PC-9 (cell line): ENCODE results near the gene SV2A. TPM values are rescaled to one million over a fixed set of nuclear protein-coding genes. Genes with fewer than 3 reads are reported as not detected.

Source experiments
- BruUV-seq: library from RNA; stranded (reverse); fragments of 400-500 nt; replicated peaks from 2 replicates; lab custom pipeline; 2021; lab: Mats Ljungman, UMichigan
- CTCF ChIA-PET: fragments of 300-600 bp; sonication (Branson Sonifier 250); formaldehyde crosslinking; loops from one replicate; lab custom pipeline; 2022; ENCODE audit warnings: antibody characterized with exemption; lab: Charles Lee
- POLR2A ChIA-PET: fragments of 300-600 bp; sonication (Branson Sonifier 250); formaldehyde crosslinking; loops from one replicate; lab custom pipeline; 2022; ENCODE audit warnings: antibody characterized with exemption; ENCODE audit not compliant: unreplicated experiment; lab: Charles Lee
- DNase-seq, 2 experiments: peaks; one replicate each; pipeline versions ENCODE4 v3.0.0 to v3.0.0-alpha.2; 2015 to 2022; ENCODE audit warnings: mixed read lengths in 1 of 2
- H2AFZ ChIP-seq: fragments of 200-600 bp; sonication (generic); 2 replicates; pipeline ENCODE4 v1.8.1; 2017; ENCODE audit warnings: antibody characterized with exemption
- H3F3A ChIP-seq: fragments of 200-600 bp; sonication (generic); 2 replicates; pipeline ENCODE4 v1.8.1; 2017; ENCODE audit warnings: antibody characterized with exemption, mild to moderate bottlenecking, low read depth; ENCODE audit not compliant: insufficient read depth
- H3K27ac ChIP-seq: fragments of 200-600 bp; sonication (generic); 2 replicates; pipeline ENCODE4 v1.6.1; 2016; ENCODE audit warnings: mixed run types
- H3K27me3 ChIP-seq: fragments of 200-600 bp; sonication (generic); 2 replicates; pipeline ENCODE4 v1.6.1; 2016; ENCODE audit warnings: low read depth, mixed run types; ENCODE audit not compliant: insufficient read depth
- H3K36me3 ChIP-seq: fragments of 200-600 bp; sonication (generic); 2 replicates; pipeline ENCODE4 v1.6.1; 2016; ENCODE audit warnings: low read depth, mixed run types
- H3K4me1 ChIP-seq: fragments of 200-600 bp; sonication (generic); replicated peaks from 2 replicates; pipeline ENCODE4 v1.6.1; 2016; ENCODE audit warnings: mixed run types; ENCODE audit not compliant: insufficient read depth
- H3K4me2 ChIP-seq: fragments of 200-600 bp; sonication (generic); 2 replicates; pipeline ENCODE4 v1.6.1; 2017; ENCODE audit warnings: mixed run types
- H3K4me3 ChIP-seq: fragments of 200-600 bp; sonication (generic); 2 replicates; pipeline ENCODE4 v1.6.1; 2016; ENCODE audit warnings: mixed run types
- H3K79me2 ChIP-seq: fragments of 200-600 bp; sonication (generic); 2 replicates; pipeline ENCODE4 v1.6.1; 2017; ENCODE audit warnings: low read depth, mixed run types
- H3K9me2 ChIP-seq: fragments of 200-600 bp; sonication (generic); 2 replicates; pipeline ENCODE4 v1.8.1; 2017; ENCODE audit warnings: mild to moderate bottlenecking; ENCODE audit not compliant: insufficient read depth
- H3K9me3 ChIP-seq: fragments of 200-600 bp; sonication (generic); 2 replicates; pipeline ENCODE4 v1.8.1; 2016; ENCODE audit warnings: low read depth; ENCODE audit not compliant: insufficient read depth
- H4K20me1 ChIP-seq: fragments of 200-600 bp; sonication (generic); 2 replicates; pipeline ENCODE4 v1.8.1; 2017; ENCODE audit not compliant: insufficient read depth
- EZH2 ChIP-seq: fragments of 200-600 bp; sonication (generic); IDR thresholded peaks from 2 replicates; pipeline ENCODE4 v1.8.0; 2017; ENCODE audit warnings: antibody characterized with exemption, low read depth
- intact Hi-C: fragments of 100-400 bp; cut with micrococcal nuclease; formaldehyde crosslinking; loops from one replicate; pipeline ENCODE4 v1.10.0; 2022; ENCODE audit not compliant: unreplicated experiment
- total RNA-seq: library from RNA; stranded (reverse); gene quantifications from 2 replicates; pipeline ENCODE4 v1.2.3, GENCODE V29; 2021
- TF ChIP-seq, protein P1 (sequence below): fragments of 200-600 bp; sonication (generic); conservative IDR thresholded peaks from 2 replicates; pipeline ENCODE4 v1.6.1; 2017; ENCODE audit warnings: mixed run types, antibody characterized with exemption, mild to moderate bottlenecking, moderate library complexity

The SV2A gene
- total RNA-seq, 1 experiment from 2014 or later: 0.33 TPM

DNA sequence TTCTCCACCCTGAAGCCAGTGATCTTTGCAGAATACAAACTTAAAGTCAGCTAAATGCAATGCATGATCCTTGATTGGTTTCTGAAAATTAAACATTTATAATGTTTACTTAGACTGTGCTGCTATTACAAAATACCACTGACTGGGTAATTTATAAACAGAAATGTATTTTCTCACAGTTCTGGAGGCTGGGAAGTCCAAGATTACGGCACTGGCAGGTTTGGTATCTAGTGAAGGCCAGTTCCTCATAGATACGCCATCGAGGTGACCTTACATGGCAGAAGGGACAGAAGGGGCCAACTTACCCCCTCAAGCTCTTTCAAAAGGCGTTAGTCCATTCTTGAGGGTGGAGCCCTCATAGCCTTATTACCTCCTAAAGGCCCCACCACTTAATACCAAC lies 21.1 kb downstream of the SV2A start:
- no peaks in the 10 kb centered on the region for H3K9me2 ChIP-seq
- 0 out of 2 replicates have a peak, but pooled peaks cover 3% of the 10 kb centered on the region for H4K20me1 ChIP-seq
- TF ChIP-seq, protein P1, sequence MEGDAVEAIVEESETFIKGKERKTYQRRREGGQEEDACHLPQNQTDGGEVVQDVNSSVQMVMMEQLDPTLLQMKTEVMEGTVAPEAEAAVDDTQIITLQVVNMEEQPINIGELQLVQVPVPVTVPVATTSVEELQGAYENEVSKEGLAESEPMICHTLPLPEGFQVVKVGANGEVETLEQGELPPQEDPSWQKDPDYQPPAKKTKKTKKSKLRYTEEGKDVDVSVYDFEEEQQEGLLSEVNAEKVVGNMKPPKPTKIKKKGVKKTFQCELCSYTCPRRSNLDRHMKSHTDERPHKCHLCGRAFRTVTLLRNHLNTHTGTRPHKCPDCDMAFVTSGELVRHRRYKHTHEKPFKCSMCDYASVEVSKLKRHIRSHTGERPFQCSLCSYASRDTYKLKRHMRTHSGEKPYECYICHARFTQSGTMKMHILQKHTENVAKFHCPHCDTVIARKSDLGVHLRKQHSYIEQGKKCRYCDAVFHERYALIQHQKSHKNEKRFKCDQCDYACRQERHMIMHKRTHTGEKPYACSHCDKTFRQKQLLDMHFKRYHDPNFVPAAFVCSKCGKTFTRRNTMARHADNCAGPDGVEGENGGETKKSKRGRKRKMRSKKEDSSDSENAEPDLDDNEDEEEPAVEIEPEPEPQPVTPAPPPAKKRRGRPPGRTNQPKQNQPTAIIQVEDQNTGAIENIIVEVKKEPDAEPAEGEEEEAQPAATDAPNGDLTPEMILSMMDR: no peak
- no peak for TF ChIP-seq EZH2
- H3K4me3 ChIP-seq: no peak overlapping the region
- H3K27ac ChIP-seq: no peak overlapping the region
- H3K36me3 ChIP-seq: no peaks in the 10 kb centered on the region
- DNase-seq: no peak
- no peaks in the 10 kb centered on the region for H3K9me3 ChIP-seq
- H3K4me1 ChIP-seq: peaks cover 14% of the 10 kb centered on the region
- no peak overlapping the region for H2AFZ ChIP-seq
- intact Hi-C loops: no loop called here
- 0 out of 2 replicates have a peak, but pooled peaks cover 8% of the 10 kb centered on the region for H3K79me2 ChIP-seq
- no TSS peak for BruUV-seq
- H3K4me2 ChIP-seq: no peak overlapping the region
- POLR2A ChIA-PET: no interaction called here
- CTCF ChIA-PET: no interaction called here
- H3F3A ChIP-seq: peaks cover 8% of the 10 kb centered on the region; the same call in 1 of the 2 replicates
- H3K27me3 ChIP-seq: no peaks in the 10 kb centered on the region

DNA sequence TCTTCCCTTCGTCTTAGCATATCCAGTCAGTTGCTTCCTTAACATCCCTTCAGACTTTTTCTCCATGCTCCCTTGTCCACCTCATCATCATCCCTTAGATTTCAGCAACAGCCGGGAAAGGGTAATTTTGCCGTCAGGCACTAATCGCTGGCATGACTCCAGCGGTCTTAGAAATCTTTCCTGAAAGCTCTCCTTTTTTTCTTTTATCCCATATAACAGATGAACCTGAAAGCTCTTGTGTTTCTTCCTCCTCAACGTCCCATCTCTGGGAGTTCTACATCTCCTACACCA lies 28.7 kb downstream of the SV2A start:
- CTCF ChIA-PET: no interaction called here
- intact Hi-C loops: loop anchor here (1.0 to 10.0 kb wide), 4 partner anchors 50 to 276 kb away; no protein-coding TSS in a partner anchor
- DNase-seq: peak in 1 of 2 experiments; percentile 15

DNA sequence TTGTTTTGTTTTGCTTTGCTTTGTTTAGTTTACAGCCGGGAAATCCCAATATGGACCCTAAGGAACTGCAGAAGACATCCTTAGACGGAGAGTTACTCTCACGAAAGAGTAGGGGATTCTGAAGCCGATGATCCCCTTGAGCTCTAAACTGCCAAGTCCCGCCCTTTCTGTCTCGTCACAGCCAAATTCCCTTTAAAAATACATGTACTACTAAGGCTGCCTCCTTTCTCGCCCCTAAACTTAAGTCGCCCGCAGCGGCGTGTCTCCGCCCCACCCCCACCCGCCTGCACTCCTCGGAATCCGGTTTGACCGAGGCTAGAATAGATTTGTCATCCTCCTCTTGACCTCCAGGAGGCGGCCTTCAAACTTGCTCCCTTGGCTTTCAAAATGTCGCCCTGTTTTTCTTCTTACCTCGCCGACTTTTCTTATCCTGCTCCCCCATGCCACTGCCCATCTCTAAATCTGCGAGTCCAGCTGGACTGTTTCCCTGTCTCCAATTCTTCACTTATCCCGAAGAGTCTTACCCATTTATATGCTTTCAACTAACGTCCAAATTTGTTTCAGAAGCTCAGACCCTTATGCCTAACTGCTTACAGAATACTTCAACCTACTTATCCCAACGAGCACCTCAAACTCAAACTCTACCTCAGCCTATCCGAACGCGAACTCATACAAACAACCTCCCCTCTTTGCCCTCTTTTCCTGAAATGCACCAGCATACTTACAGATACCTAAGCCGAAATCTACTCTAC lies 29.2 kb downstream of the SV2A start:
- H3K9me3 ChIP-seq: no peaks in the 10 kb centered on the region
- H3K27me3 ChIP-seq: no peaks in the 10 kb centered on the region
- BruUV-seq: TSS peak; percentile 40
- H3K4me1 ChIP-seq: peaks cover 27% of the 10 kb centered on the region
- no peak for TF ChIP-seq EZH2
- TF ChIP-seq, protein P1: peak; percentile 74
- no peaks in the 10 kb centered on the region for H4K20me1 ChIP-seq
- peak overlapping the region; percentile 94 for H3K4me2 ChIP-seq
- peak overlapping the region; percentile 97 for H3K27ac ChIP-seq
- ChIA-PET CTCF (interaction anchor here (0.6 to 0.9 kb wide), 2 partner anchors 74 to 299 kb away, joined by 3 read pairs; no protein-coding TSS in a partner anchor), POLR2A (interaction anchor here (0.6 to 2.4 kb wide), 9 partner anchors 33 to 394 kb away, joined by 3 to 33 read pairs (median 7); partner anchors contain the start of genes CIART, OTUD7B and PLEKHO1)
- DNase-seq: peak; percentile 73 to 81
- H3K4me3 ChIP-seq: peak overlapping the region; percentile 79
- H3K9me2 ChIP-seq: no peaks in the 10 kb centered on the region
- H3K36me3 ChIP-seq: no peaks in the 10 kb centered on the region
- intact Hi-C loops: loop anchor here (1.0 to 10.0 kb wide), 4 partner anchors 51 to 276 kb away; no protein-coding TSS in a partner anchor
- peak overlapping the region; percentile 90 for H2AFZ ChIP-seq
- H3F3A ChIP-seq: peaks cover 41% of the 10 kb centered on the region
- H3K79me2 ChIP-seq: peaks cover 18% of the 10 kb centered on the region

More for the DNA sequence above, 28.7 kb downstream of the SV2A start:
- no peaks in the 10 kb centered on the region for H3K9me2 ChIP-seq
- peaks cover 26% of the 10 kb centered on the region for H3K4me1 ChIP-seq
- TF ChIP-seq, protein P1: no peak
- TF ChIP-seq EZH2: no peak
- H3K27ac ChIP-seq: peak overlapping the region; percentile 97
- H2AFZ ChIP-seq: peak overlapping the region; percentile 90
- H3K36me3 ChIP-seq: no peaks in the 10 kb centered on the region
- H4K20me1 ChIP-seq: no peaks in the 10 kb centered on the region
- H3K4me3 ChIP-seq: peak overlapping the region; percentile 79
- no TSS peak for BruUV-seq
- peaks cover 41% of the 10 kb centered on the region for H3F3A ChIP-seq
- POLR2A ChIA-PET: interaction anchor here (1.1 kb wide), 1 partner anchor 50 kb away, joined by 6 read pairs; no protein-coding TSS in a partner anchor
- H3K27me3 ChIP-seq: no peaks in the 10 kb centered on the region
- no peaks in the 10 kb centered on the region for H3K9me3 ChIP-seq
- peak overlapping the region; percentile 94 for H3K4me2 ChIP-seq
- H3K79me2 ChIP-seq: peaks cover 12% of the 10 kb centered on the region
